HL-60/S4 treated with phorbol 12-myristate 13-acetate at 8.2 ng/mL for 4 days and 3 days (cell line): ENCODE data around the gene ZNF627.
"Not testable (repeated sequence)": the region's sequence is repeated elsewhere in the genome, so short reads cannot be mapped to it uniquely, and the experiment has no call there.

Source experiments
- in situ Hi-C: fragments of 300-500 bp; cut with MboI; formaldehyde crosslinking; loops from 2 replicates; pipeline ENCODE4 v1.15.0; 2022; ENCODE audit warnings: low sequenced_read_pairs

The ZNF627 gene

GRCh38 chr19:11597202-11598102 lies at the start of gene ZNF627:
ZNF627 (plus strand) TSS chr19:11597483; CDS start chr19:11597628, 145 bp downstream.
- in situ Hi-C loops: loop anchor here (25.0 kb wide), 1 partner anchor 1065 kb away; the partner anchor contains the start of genes MAN2B1 and WDR83

- in situ Hi-C loops: no loop called here
Observed at GRCh38 chr19:11547929-11548700, 49.2 kb upstream of the ZNF627 start.

GRCh38 chr19:11549386-11549953 lies 47.8 kb upstream of the ZNF627 start:
- in situ Hi-C loops: no loop called here

- in situ Hi-C loops: no loop called here
Observed at GRCh38 chr19:11550265-11550664, 47.0 kb upstream of the ZNF627 start.

GRCh38 chr19:11551603-11552235 lies 45.6 kb upstream of the ZNF627 start:
- in situ Hi-C loops: no loop called here

GRCh38 chr19:11552666-11553372 lies 44.5 kb upstream of the ZNF627 start:
- in situ Hi-C loops: no loop called here

GRCh38 chr19:11554160-11554559 lies 43.1 kb upstream of the ZNF627 start:
- in situ Hi-C loops: no loop called here

GRCh38 chr19:11555246-11555645 lies 42.0 kb upstream of the ZNF627 start:
- in situ Hi-C loops: no loop called here

DNA sequence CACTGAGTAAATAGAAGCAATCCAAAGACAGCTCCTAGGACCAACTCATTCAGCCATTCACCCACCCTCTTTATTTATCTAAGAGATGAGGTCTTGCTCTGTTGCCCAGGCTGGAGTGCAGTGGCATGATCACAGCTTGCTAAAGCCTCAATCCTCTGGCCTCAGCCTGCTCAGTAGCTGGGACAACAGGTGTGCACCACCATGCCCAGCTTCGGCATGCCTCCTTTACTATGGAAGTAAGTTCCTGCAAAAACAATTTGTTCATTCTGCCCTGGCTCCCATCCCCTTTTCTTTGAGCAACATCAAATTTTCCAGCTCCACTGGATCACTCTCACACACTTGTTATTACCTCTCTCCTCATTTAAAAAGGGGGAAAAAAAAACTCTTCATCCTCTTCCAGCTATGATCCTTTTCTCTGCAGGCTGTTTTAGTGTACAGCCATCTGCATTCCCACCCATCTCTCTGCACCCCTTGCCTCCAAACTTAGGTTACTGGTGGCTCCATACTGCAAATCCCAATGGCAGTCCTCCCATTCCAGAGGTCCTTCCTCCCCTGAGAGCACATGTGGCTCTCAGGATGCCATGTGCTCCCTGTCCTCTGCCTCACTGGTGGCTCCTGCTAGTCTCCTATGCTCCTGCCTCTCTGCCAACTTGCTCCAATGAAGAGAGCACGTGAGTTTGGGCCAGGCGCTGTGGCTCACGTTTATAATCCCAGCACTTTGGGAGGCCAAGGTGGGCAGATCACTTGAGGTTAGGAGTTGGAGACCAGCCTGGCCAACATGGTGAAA lies 40.5 kb upstream of the ZNF627 start:
- in situ Hi-C loops: no loop called here

DNA sequence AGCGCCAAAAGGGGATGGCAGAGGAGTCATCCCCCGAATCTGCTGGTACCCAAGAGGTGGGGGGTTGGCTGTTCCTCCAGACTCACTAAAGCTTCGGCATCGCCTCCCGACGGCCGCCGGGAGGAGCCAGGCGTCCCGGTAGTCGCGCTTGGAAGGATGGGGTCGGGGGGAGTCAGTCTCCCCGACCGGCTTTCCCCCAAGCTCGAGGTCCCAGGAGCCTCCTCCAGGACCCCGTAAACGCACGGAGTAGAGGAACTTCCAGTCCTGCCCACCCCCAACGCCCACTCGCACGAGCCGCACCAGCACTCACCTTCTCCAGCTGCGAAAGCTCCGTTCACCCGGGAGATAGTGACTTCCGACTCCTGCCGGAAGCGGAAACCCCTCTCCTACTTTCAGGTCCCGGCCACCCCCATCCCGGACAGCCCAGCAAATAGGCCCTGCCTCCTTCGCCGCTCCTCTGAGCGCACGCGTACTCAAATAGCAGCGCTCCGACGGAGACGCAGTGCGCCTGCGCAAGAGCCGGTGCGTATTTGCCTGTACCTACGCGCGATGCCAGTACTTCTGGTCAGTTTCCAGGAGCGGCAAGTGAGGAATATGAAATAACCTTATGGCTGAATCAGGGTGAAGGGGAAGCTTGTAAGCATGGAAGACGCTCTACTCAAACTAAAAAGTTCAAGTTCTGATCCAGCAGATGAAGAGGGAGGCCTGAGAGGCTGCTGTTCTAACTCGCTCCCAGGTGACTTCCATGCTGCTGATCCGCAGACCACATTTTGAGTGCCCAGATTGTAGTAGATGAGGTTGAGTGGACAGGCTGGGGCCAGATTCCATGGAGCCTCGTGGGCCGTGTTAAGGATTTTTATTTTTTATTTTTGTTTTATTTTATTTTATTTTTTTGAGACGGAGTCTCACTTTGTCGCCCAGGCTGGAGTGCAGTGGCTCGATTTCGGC lies 38.1 kb upstream of the ZNF627 start, which contains the start of gene ELOF1:
Gene ELOF1 (minus strand): TSS at position 350 of the 948 bp plus-strand sequence. CDS start 4,883 bp downstream, outside the sequence.
- in situ Hi-C loops: no loop called here

- in situ Hi-C loops: no loop called here
Observed at GRCh38 chr19:11560404-11561051, 36.8 kb upstream of the ZNF627 start.

GRCh38 chr19:11563532-11563931 lies 33.8 kb upstream of the ZNF627 start:
- in situ Hi-C loops: no loop called here

DNA sequence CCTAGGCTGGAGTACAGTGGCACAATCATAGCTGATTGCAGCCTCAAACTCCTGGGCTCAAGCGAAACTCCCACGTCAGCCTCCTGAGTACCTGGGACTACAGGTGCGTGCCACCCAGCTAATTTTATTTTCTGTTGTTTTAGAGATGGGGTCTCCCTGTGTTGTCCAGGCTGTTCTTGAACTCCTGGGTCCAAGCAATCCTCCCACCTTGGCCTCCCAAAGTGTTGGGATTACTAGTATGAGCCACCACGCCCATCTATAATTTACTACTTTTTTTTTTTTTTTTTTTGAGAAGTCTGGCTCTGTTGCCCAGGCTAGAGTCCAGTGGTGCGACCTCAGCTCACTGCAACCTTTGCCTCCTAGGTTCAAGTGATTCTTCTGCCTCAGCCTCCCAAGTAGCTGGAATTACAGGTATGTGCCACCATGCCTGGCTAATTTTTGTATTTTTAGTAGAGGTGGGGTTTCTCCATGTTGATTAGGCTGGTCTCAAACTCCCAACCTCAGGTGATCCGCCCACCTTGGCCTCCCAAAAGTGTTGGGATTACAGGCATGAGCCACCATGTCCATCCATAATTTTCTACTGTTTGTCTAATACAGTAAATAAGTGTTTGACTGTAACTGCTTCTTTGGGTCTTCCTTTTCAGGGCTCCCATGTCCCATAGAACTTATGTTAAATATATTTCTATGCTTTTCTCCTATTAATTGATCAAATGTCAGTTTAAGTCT lies 33.0 kb upstream of the ZNF627 start:
- in situ Hi-C loops: not testable (repeated sequence)

- in situ Hi-C loops: not testable (repeated sequence)
Observed at GRCh38 chr19:11565649-11565980, 31.7 kb upstream of the ZNF627 start.

DNA sequence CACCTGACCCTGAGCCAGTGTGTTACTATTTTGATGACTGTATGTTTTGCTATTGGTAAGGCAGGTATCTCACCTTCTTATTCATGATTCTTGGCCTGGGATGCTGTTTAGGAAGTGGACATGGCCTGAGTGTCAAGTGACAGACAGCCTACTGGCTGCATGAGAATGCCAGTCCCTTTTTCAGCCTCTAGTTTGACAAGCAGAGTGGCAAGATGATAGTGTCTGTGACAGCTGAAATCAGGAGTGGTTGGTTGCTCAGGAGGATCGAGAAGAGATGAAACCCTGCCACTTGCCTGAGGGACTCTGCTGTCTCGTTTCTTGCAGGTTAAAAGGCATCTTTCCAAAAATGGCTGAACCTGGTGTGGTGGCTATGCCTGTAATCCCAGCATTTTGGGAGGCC lies 31.1 kb upstream of the ZNF627 start:
- in situ Hi-C loops: no loop called here

DNA sequence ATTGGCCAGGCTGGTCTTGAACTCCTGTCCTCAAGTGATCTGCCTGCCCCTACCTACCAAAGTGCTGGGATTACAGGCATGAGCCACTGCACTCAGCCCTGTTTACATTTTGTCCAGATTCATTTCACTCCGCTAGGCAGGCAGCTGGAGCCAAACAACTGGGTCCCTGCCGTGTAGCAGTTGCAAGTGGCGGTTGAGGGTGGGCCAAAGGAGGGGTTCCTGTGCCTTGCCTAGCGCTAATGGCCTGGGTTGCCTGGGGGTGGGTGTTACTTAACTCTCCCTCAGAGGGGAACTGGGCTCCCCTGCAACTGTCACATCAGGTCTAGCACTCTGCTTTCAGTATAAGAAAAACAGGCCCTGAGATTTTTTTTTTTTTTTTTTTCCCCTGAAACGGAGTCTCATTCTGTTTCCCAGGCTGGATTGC lies 27.2 kb upstream of the ZNF627 start:
- in situ Hi-C loops: no loop called here

DNA sequence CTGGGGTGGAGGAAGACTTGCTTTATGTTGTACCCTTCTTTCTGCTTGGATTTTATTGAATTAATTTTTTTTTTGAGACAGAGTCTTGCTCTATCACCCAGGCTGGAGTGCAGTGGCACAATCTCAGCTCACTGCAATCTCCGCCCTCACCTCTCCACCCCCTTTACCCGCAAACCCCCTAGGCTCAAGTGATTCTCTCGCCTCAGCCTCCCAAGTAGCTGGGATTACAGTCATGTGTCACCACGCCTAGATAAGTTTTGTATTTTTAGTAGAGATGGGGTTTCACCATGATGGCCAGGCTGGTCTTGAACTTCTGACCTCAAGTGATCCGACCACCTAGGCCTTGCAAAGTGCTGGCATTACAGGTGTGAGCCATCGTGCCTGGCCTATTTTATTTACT lies 23.9 kb upstream of the ZNF627 start:
- in situ Hi-C loops: not testable (repeated sequence)
